Measurements from ENCODE around the gene ABCC2. TPM values are rescaled to one million over a fixed set of nuclear protein-coding genes. Genes with fewer than 3 reads are reported as not detected.

Gene ABCC2
- total RNA-seq, 2 donors from 2014 or later: 1.3 to 4.3 TPM

- Histone ChIP-seq H3K27ac (no peak overlapping the region), H3K9me3 (no peaks in the 10 kb centered on the region), H3K36me3 (replicated peaks in 1 of 2; ENCODE audit: insufficient read depth in 1 of 2, low read depth in 2 of 2) (no peaks in the 10 kb centered on the region), H3K4me3 (no peak overlapping the region), H3K4me1 (no peaks in the 10 kb centered on the region), H3K27me3 (no peaks in the 10 kb centered on the region)
- TF ChIP-seq POLR2A (IDR thresholded peaks at IDR 0.05) (no peak), CTCF (IDR thresholded peaks at IDR 0.05) (no peak)
- ATAC-seq (no peak), DNase-seq (no peak)
- 63 to 80% methylated on average over 3 of the region's 3 CpGs for WGBS, 2 donors
- intact Hi-C loops (cut with DNase I): loop anchor here (10.0 kb wide), 1 partner anchor 102 kb away; no protein-coding TSS in a partner anchor
Measured at GRCh38 chr10:99852481-99853213, 70.2 kb downstream of the ABCC2 start.

DNA sequence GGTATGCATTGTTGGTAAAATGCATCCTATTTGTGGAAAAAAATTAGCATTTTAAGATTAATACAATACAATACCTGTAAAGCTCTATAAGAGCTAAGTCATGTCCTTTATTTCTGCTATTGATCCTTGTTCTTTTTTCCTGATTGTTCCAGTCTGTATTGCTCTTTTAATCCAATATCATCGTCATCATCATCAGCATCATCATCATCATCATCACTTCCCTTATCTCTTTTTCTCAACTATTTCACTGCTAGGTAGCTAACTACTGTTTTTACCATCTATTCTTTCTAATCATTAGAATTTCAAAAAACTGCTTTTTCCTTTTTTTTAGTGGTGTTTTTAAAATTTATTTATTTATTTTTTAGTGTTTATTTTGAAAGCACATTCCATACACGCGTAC, 71.2 kb downstream of the ABCC2 start:
- no peak for ATAC-seq
- H3K27me3 ChIP-seq: no peaks in the 10 kb centered on the region
- TF ChIP-seq CTCF (IDR thresholded peaks at IDR 0.05) (no peak), POLR2A (IDR thresholded peaks at IDR 0.05) (no peak)
- no peak for DNase-seq
- no peak overlapping the region for H3K27ac ChIP-seq
- intact Hi-C loops (cut with DNase I): loop anchor here (10.0 kb wide), 1 partner anchor 101 kb away; no protein-coding TSS in a partner anchor
- no peaks in the 10 kb centered on the region for H3K36me3 ChIP-seq (replicated peaks in 1 of 2; ENCODE audit: insufficient read depth in 1 of 2, low read depth in 2 of 2)
- no peak overlapping the region for H3K4me3 ChIP-seq
- no peaks in the 10 kb centered on the region for H3K4me1 ChIP-seq
- WGBS, 2 donors: 68 to 70% methylated on average over 3 of the region's 3 CpGs
- H3K9me3 ChIP-seq: no peaks in the 10 kb centered on the region

DNA sequence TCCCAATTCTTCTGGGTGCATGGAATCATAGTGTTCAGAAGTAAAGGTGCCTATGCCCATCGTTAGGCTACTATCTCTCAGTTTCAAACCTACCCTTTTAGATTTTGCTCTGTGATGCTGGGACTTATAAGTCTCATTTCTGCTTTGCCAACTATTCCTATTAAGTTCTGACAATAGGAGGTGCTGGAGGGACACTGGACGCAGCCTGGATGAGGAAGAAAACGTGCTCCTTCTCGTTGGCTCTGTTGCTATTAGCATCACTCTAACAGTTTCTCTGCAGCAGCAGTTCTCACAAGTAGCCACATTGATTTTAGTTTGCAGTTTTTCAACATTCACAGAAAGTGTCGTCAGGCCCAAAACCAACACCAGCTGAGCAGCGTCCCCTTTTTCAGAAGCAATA, 72.4 kb downstream of the ABCC2 start:
- no peaks in the 10 kb centered on the region for H3K9me3 ChIP-seq
- H3K4me1 ChIP-seq: no peaks in the 10 kb centered on the region
- no peak overlapping the region for H3K27ac ChIP-seq
- WGBS, 2 donors: 47 to 50% methylated on average over 6 of the region's 6 CpGs
- TF ChIP-seq CTCF (IDR thresholded peaks at IDR 0.05) (peak in 4 of 7 experiments; percentile 8 to 36 (median 30)), POLR2A (IDR thresholded peaks at IDR 0.05) (no peak)
- H3K27me3 ChIP-seq: no peaks in the 10 kb centered on the region
- peak in 2 of 4 donors; percentile 15 to 22 for DNase-seq
- no peak overlapping the region for H3K4me3 ChIP-seq
- H3K36me3 ChIP-seq (replicated peaks in 1 of 2; ENCODE audit: insufficient read depth in 1 of 2, low read depth in 2 of 2): no peaks in the 10 kb centered on the region
- no peak for ATAC-seq
- intact Hi-C loops (cut with DNase I): loop anchor here (10.0 kb wide), 1 partner anchor 100 kb away; no protein-coding TSS in a partner anchor

DNA sequence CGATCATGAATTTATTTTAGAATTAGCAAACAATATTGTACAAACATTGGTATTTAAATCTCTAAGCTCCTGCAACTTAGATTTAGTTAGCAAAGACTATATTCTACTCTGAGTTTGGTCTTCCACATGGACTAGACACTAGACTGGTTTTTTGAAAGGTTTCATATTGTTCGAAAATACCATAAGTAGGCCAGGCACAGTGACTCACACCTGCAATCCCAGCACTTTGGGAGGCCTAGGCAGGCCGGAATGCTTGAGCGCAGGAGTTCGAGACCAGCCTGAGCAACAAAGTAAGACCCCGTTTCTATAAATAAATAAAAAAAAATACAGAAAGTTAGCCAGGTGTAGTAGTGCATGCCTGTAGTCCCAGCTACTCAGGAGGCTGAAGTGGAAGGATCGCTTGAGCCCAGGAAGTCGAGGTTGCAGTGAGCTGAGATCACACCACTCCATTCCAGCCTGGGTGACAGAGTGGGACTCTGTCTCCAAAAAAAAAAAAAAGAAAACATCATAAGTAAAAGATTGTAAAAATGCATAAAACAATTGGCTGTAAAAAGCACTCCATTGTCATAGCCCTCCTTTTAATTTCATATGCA, 73.1 kb downstream of the ABCC2 start:
- Histone ChIP-seq H3K36me3 (replicated peaks in 1 of 2; ENCODE audit: insufficient read depth in 1 of 2, low read depth in 2 of 2) (no peaks in the 10 kb centered on the region), H3K9me3 (no peaks in the 10 kb centered on the region)
- intact Hi-C loops (cut with DNase I): loop anchor here (10.0 kb wide), 1 partner anchor 99 kb away; no protein-coding TSS in a partner anchor

More for the DNA sequence above, 73.1 kb downstream of the ABCC2 start:
- WGBS, 2 donors: 74 to 85% methylated on average over 8 of the region's 8 CpGs
- ATAC-seq (no peak), DNase-seq (no peak)
- TF ChIP-seq CTCF (IDR thresholded peaks at IDR 0.05) (no peak), POLR2A (IDR thresholded peaks at IDR 0.05) (no peak)
- no peak overlapping the region for H3K4me3 ChIP-seq
- no peak overlapping the region for H3K27ac ChIP-seq
- H3K4me1 ChIP-seq: no peaks in the 10 kb centered on the region
- H3K27me3 ChIP-seq: no peaks in the 10 kb centered on the region

Measured in body of pancreas (tissue), 4 donors.